Adrenal gland (tissue), 5 donors: ENCODE data around the gene RPL13.

Source experiments
- POLR2A ChIP-seq, 2 donors: fragments of 450-650 bp; IDR thresholded peaks; one replicate each; pipeline ENCODE4 v1.6.1; 2017; ENCODE audit warnings: antibody characterized with exemption in 2 of 2, mild to moderate bottlenecking in 2 of 2, moderate library complexity in 1 of 2
- TF ChIP-seq, protein P1 (sequence below), 6 experiments: fragments of 450-650 bp in 4 of 6; fragments of 200-600 bp in 2 of 6; sonication (generic) in 1 of 6; IDR thresholded peaks; 1 replicate in 5 of 6; 2 replicates in 1 of 6; pipeline versions ENCODE4 v1.5.1 to v1.8.0; 2016 to 2021; ENCODE audit warnings: antibody characterized with exemption in 6 of 6, mild to moderate bottlenecking in 2 of 6, moderate library complexity in 1 of 6
- donor health status: DM: no; HTN: no; CAD: no.

DNA sequence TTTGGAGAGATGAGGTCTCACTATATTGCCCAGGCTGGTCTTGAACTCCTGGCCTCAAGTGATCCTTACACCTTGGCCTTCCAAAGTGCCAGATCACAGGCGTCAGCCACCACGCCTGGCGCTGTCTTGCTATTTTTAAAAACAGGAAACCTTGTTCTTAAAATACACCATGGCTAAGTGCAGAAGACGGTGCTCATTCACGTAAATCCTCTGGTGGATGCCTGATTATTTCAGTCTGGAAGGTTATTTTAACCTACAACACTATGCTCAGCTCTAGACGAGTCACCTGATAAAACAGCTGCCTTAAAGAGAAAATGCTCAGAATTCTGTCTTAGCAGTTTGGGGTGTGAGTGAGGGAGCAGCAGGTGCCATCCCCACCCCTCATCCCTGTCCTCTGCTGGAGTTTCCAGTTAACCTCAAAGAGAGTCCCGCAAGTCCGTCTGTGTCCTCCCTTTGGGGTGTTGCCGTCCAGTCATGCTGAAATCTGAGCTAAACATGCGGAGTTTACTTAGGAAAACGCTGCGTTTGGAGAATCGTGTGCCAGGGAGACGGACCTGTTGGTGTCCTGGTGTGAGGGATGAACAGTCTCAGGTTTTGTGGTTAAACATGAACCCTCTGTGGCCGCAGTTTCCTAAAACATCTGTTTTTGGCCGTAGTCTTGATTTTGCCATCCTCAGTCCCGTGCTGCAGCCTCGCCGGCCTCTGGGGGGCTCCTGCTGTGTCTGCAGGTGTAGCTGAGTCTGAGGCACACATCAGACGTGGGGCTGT lies 35.2 kb upstream of the RPL13 start:
- TF ChIP-seq, protein P1, sequence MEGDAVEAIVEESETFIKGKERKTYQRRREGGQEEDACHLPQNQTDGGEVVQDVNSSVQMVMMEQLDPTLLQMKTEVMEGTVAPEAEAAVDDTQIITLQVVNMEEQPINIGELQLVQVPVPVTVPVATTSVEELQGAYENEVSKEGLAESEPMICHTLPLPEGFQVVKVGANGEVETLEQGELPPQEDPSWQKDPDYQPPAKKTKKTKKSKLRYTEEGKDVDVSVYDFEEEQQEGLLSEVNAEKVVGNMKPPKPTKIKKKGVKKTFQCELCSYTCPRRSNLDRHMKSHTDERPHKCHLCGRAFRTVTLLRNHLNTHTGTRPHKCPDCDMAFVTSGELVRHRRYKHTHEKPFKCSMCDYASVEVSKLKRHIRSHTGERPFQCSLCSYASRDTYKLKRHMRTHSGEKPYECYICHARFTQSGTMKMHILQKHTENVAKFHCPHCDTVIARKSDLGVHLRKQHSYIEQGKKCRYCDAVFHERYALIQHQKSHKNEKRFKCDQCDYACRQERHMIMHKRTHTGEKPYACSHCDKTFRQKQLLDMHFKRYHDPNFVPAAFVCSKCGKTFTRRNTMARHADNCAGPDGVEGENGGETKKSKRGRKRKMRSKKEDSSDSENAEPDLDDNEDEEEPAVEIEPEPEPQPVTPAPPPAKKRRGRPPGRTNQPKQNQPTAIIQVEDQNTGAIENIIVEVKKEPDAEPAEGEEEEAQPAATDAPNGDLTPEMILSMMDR (IDR thresholded peaks at IDR 0.05): no peak
- TF ChIP-seq POLR2A (IDR thresholded peaks at IDR 0.05): no peak
